GM10266 (cell line): ENCODE results near the gene NEURL4.

Experiments
- DNase-seq: peaks from one replicate; pipeline ENCODE4 v3.0.0; 2012; ENCODE audit errors: extremely low spot score
- CTCF ChIP-seq: IDR thresholded peaks from 2 replicates; pipeline ENCODE4 v1.5.1; 2012; ENCODE audit warnings: mild to moderate bottlenecking, low read depth; ENCODE audit not compliant: control insufficient read depth, insufficient read depth; ENCODE audit errors: missing control alignments

The NEURL4 gene

GRCh38 chr17:7313088-7313889, 15.8 kb downstream of the NEURL4 start:
- DNase-seq: peak; percentile 24
- no peak for TF ChIP-seq CTCF

- no peak for TF ChIP-seq CTCF
Observed at GRCh38 chr17:7312432-7313087, 16.6 kb downstream of the NEURL4 start.

GRCh38 chr17:7311110-7311705, 17.9 kb downstream of the NEURL4 start:
- TF ChIP-seq CTCF: no peak
- DNase-seq: no peak

More at GRCh38 chr17:7312432-7313087, 16.6 kb downstream of the NEURL4 start:
- DNase-seq: peak; percentile 5

- TF ChIP-seq CTCF: no peak
- no peak for DNase-seq
Observed at GRCh38 chr17:7309628-7310027, 19.5 kb downstream of the NEURL4 start.

- no peak for TF ChIP-seq CTCF
- DNase-seq: peak; percentile 87
Observed at GRCh38 chr17:7308625-7309433, 20.3 kb downstream of the NEURL4 start.

GRCh38 chr17:7307686-7308624, 21.2 kb downstream of the NEURL4 start:
- no peak for DNase-seq

More at GRCh38 chr17:7307686-7308624, 21.2 kb downstream of the NEURL4 start:
- TF ChIP-seq CTCF: no peak
